Stimulated activated CD8-positive, alpha-beta memory T cell treated with anti-CD3 and anti-CD28 coated beads, Interleukin-7, amount 100 ng/mL, for 24 hours (primary cell): ENCODE results near the gene EHBP1.

Experiments
- DNase-seq: peaks from one replicate; pipeline ENCODE4 v3.0.0-alpha.2; 2020; ENCODE audit warnings: low read depth

Gene EHBP1

GRCh38 chr2:62705007-62705829, at the start of gene EHBP1:
EHBP1 (plus strand) TSS chr2:62705713; CDS start chr2:62707192, 1,479 bp downstream.
- DNase-seq: peak; percentile 94

GRCh38 chr2:62657783-62658182, 47.7 kb upstream of the EHBP1 start:
- DNase-seq: no peak

GRCh38 chr2:62658891-62659290, 46.6 kb upstream of the EHBP1 start:
- no peak for DNase-seq

GRCh38 chr2:62660087-62660486, 45.4 kb upstream of the EHBP1 start:
- no peak for DNase-seq

- DNase-seq: no peak
Observed at GRCh38 chr2:62660582-62661262, 44.8 kb upstream of the EHBP1 start.

GRCh38 chr2:62661263-62661635, 44.3 kb upstream of the EHBP1 start:
- DNase-seq: no peak

GRCh38 chr2:62662131-62662530, 43.4 kb upstream of the EHBP1 start:
- no peak for DNase-seq

- DNase-seq: no peak
Observed at GRCh38 chr2:62662554-62662953, 43.0 kb upstream of the EHBP1 start.

- no peak for DNase-seq
Observed at GRCh38 chr2:62663411-62663810, 42.1 kb upstream of the EHBP1 start.

GRCh38 chr2:62663920-62664795, 41.4 kb upstream of the EHBP1 start:
- DNase-seq: no peak

- no peak for DNase-seq
Observed at GRCh38 chr2:62665446-62665845, 40.1 kb upstream of the EHBP1 start.

- DNase-seq: no peak
Observed at GRCh38 chr2:62669180-62669579, 36.3 kb upstream of the EHBP1 start.

GRCh38 chr2:62672601-62673000, 32.9 kb upstream of the EHBP1 start:
- DNase-seq: no peak

GRCh38 chr2:62675062-62675461, 30.5 kb upstream of the EHBP1 start:
- DNase-seq: no peak

- no peak for DNase-seq
Observed at GRCh38 chr2:62685256-62685655, 20.3 kb upstream of the EHBP1 start.

- DNase-seq: no peak
Observed at GRCh38 chr2:62686012-62686685, 19.4 kb upstream of the EHBP1 start.

- DNase-seq: no peak
Observed at GRCh38 chr2:62687636-62688035, 17.9 kb upstream of the EHBP1 start.

- no peak for DNase-seq
Observed at GRCh38 chr2:62688771-62689170, 16.7 kb upstream of the EHBP1 start.

- no peak for DNase-seq
Observed at GRCh38 chr2:62691186-62691585, 14.3 kb upstream of the EHBP1 start.

- no peak for DNase-seq
Observed at GRCh38 chr2:62692225-62692624, 13.3 kb upstream of the EHBP1 start.

GRCh38 chr2:62698653-62699052, 6.9 kb upstream of the EHBP1 start:
- DNase-seq: no peak

- DNase-seq: no peak
Observed at GRCh38 chr2:62704654-62705006, 883 bp upstream of the EHBP1 start.
